ENCODE measurements around the gene PRKCB.

Gene PRKCB

GRCh38 chr16:23960081-23960885 is 124.5 kb downstream of the PRKCB start:
- TF ChIP-seq REST (IDR thresholded peaks at IDR 0.05; ENCODE audit: insufficient read depth in 1 of 2, low read depth in 2 of 2, low read length in 2 of 2) (no peak), FOXP2 (optimal IDR thresholded peaks at IDR 0.05; ENCODE audit: borderline replicate concordance, extremely low read depth, extremely low read length, insufficient read depth) (no peak), POLR2AphosphoS5 (IDR thresholded peaks at IDR 0.05; ENCODE audit: low read depth, low read length) (no peak), SIN3A (IDR thresholded peaks at IDR 0.05; ENCODE audit: borderline replicate concordance, insufficient read depth, low read length) (no peak), TAF1 (IDR thresholded peaks at IDR 0.05; ENCODE audit: borderline replicate concordance, insufficient read depth, low read length) (no peak)

GRCh38 chr16:23962001-23962400 is 126.2 kb downstream of the PRKCB start:
- TF ChIP-seq FOXP2 (optimal IDR thresholded peaks at IDR 0.05; ENCODE audit: borderline replicate concordance, extremely low read depth, extremely low read length, insufficient read depth) (no peak), SIN3A (IDR thresholded peaks at IDR 0.05; ENCODE audit: borderline replicate concordance, insufficient read depth, low read length) (no peak), POLR2AphosphoS5 (IDR thresholded peaks at IDR 0.05; ENCODE audit: low read depth, low read length) (no peak), REST (IDR thresholded peaks at IDR 0.05; ENCODE audit: insufficient read depth in 1 of 2, low read depth in 2 of 2, low read length in 2 of 2) (no peak), TAF1 (IDR thresholded peaks at IDR 0.05; ENCODE audit: borderline replicate concordance, insufficient read depth, low read length) (no peak)

- TF ChIP-seq TAF1 (IDR thresholded peaks at IDR 0.05; ENCODE audit: borderline replicate concordance, insufficient read depth, low read length) (no peak), SIN3A (IDR thresholded peaks at IDR 0.05; ENCODE audit: borderline replicate concordance, insufficient read depth, low read length) (no peak), FOXP2 (optimal IDR thresholded peaks at IDR 0.05; ENCODE audit: borderline replicate concordance, extremely low read depth, extremely low read length, insufficient read depth) (no peak), REST (IDR thresholded peaks at IDR 0.05; ENCODE audit: insufficient read depth in 1 of 2, low read depth in 2 of 2, low read length in 2 of 2) (no peak), POLR2AphosphoS5 (IDR thresholded peaks at IDR 0.05; ENCODE audit: low read depth, low read length) (no peak)
Measured at GRCh38 chr16:23964136-23964535, 128.4 kb downstream of the PRKCB start.

- TF ChIP-seq REST (IDR thresholded peaks at IDR 0.05; ENCODE audit: insufficient read depth in 1 of 2, low read depth in 2 of 2, low read length in 2 of 2) (no peak), POLR2AphosphoS5 (IDR thresholded peaks at IDR 0.05; ENCODE audit: low read depth, low read length) (no peak), FOXP2 (optimal IDR thresholded peaks at IDR 0.05; ENCODE audit: borderline replicate concordance, extremely low read depth, extremely low read length, insufficient read depth) (no peak), TAF1 (IDR thresholded peaks at IDR 0.05; ENCODE audit: borderline replicate concordance, insufficient read depth, low read length) (no peak), SIN3A (IDR thresholded peaks at IDR 0.05; ENCODE audit: borderline replicate concordance, insufficient read depth, low read length) (no peak)
Measured at GRCh38 chr16:23965137-23965733, 129.5 kb downstream of the PRKCB start.

Data from PFSK-1 (cell line).